ENCODE results near the gene OSBPL3. TPM values are rescaled to one million over a fixed set of nuclear protein-coding genes. Genes with fewer than 3 reads are reported as not detected.

Gene OSBPL3
- polyA plus RNA-seq, 1 donor from 2014 or later, result 0.26 TPM

DNA sequence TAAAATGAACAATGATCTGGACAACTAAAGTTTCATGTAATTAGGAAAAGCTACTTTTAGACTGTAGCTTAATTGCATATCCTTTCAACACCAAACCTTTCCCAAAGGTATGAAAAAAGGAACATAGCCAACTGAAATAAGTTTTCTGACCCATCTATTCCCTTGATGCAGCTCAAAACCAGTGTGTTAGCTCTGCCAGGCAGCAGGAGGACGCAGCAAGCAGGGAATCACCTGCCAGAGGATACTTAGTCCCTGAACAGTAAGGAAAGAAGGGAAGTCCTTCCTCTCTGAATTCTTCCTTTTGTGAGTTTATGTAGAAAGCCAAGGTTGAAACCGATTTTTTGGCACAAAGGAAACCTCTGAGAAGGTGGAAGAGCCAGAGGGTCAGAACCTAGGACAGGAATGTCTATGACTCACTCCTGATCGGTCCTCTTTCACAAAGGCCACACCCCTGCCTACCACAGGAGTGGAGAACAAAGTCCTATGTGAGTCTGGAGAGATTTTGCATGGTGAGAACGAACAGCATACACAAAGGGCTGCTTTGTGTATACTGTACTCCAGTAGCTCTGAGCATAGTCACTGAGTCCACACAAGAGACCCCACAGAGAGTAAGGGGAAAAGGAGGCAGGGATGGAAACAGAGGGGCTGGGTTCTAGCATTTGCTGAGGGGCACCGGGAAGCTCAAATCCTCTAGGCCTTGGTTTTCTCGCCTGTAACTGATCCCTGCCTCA is 153.9 kb downstream of the OSBPL3 start:
- no peak overlapping the region for H3K4me3 ChIP-seq (ENCODE audit: low read length)
- no peaks in the 10 kb centered on the region for H3K36me3 ChIP-seq (ENCODE audit: insufficient read depth, low read length)
- H3F3A ChIP-seq (ENCODE audit: insufficient read depth, low read length, poor library complexity, severe bottlenecking), result no peaks in the 10 kb centered on the region
- H3K9me2 ChIP-seq (ENCODE audit: insufficient read depth, low read length), result no peaks in the 10 kb centered on the region
- no peak overlapping the region for H3K4me2 ChIP-seq (ENCODE audit: low read length)
- H3K9me3 ChIP-seq (ENCODE audit: low read length), result no peaks in the 10 kb centered on the region
- H3K9ac ChIP-seq (ENCODE audit: low read length), result no peak overlapping the region
- no peaks in the 10 kb centered on the region for H3K27me3 ChIP-seq (ENCODE audit: insufficient read depth, low read depth, low read length)
- no peak overlapping the region for H2AFZ ChIP-seq (ENCODE audit: low read depth, low read length)
- no peaks in the 10 kb centered on the region for H4K20me1 ChIP-seq (ENCODE audit: insufficient read depth)
- H3K27ac ChIP-seq (ENCODE audit: low read length), result no peak overlapping the region
- TF ChIP-seq EP300 (conservative IDR thresholded peaks at IDR 0.05; ENCODE audit: poor library complexity, severe bottlenecking) (no peak), RAD21 (conservative IDR thresholded peaks at IDR 0.05) (no peak), SMC3 (conservative IDR thresholded peaks at IDR 0.05; ENCODE audit: poor library complexity) (no peak), MXI1 (conservative IDR thresholded peaks at IDR 0.05; ENCODE audit: poor library complexity, severe bottlenecking) (no peak), EZH2 (IDR thresholded peaks at IDR 0.05; ENCODE audit: borderline replicate concordance, insufficient read depth, low read length, poor library complexity, severe bottlenecking) (no peak)
- TF ChIP-seq, protein P1, sequence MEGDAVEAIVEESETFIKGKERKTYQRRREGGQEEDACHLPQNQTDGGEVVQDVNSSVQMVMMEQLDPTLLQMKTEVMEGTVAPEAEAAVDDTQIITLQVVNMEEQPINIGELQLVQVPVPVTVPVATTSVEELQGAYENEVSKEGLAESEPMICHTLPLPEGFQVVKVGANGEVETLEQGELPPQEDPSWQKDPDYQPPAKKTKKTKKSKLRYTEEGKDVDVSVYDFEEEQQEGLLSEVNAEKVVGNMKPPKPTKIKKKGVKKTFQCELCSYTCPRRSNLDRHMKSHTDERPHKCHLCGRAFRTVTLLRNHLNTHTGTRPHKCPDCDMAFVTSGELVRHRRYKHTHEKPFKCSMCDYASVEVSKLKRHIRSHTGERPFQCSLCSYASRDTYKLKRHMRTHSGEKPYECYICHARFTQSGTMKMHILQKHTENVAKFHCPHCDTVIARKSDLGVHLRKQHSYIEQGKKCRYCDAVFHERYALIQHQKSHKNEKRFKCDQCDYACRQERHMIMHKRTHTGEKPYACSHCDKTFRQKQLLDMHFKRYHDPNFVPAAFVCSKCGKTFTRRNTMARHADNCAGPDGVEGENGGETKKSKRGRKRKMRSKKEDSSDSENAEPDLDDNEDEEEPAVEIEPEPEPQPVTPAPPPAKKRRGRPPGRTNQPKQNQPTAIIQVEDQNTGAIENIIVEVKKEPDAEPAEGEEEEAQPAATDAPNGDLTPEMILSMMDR (IDR thresholded peaks at IDR 0.05; ENCODE audit: poor library complexity, severe bottlenecking), result no peak
- no peaks in the 10 kb centered on the region for H3K79me2 ChIP-seq (replicated peaks; ENCODE audit: insufficient read depth, low read length)

DNA sequence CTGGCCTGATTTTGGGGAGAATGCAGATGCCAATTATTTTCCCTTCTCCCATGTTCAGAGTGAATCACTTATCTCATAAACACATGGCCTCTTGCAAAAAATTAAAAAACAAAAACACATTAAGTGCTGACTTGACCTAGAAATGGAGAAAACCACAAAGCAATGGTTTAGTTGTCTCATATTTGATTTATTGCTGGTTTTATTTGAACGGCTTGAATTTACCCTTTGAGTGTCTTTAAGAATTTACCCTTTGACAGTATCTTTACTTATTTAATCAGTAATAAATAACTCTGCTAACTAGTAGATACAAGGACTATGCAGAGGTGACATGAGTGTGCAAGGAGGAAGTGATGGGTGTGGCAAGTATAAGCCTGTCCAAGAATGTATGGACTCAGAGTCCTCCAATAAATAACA is 154.6 kb downstream of the OSBPL3 start:
- Histone ChIP-seq H3K4me3 (ENCODE audit: low read length) (no peak overlapping the region), H3F3A (ENCODE audit: insufficient read depth, low read length, poor library complexity, severe bottlenecking) (no peaks in the 10 kb centered on the region), H3K9me2 (ENCODE audit: insufficient read depth, low read length) (no peaks in the 10 kb centered on the region), H3K27ac (ENCODE audit: low read length) (no peak overlapping the region), H3K4me2 (ENCODE audit: low read length) (no peak overlapping the region), H3K79me2 (replicated peaks; ENCODE audit: insufficient read depth, low read length) (no peaks in the 10 kb centered on the region), H3K9me3 (ENCODE audit: low read length) (no peaks in the 10 kb centered on the region), H3K36me3 (ENCODE audit: insufficient read depth, low read length) (no peaks in the 10 kb centered on the region), H2AFZ (ENCODE audit: low read depth, low read length) (no peak overlapping the region), H3K9ac (ENCODE audit: low read length) (no peak overlapping the region), H3K27me3 (ENCODE audit: insufficient read depth, low read depth, low read length) (no peaks in the 10 kb centered on the region), H4K20me1 (ENCODE audit: insufficient read depth) (no peaks in the 10 kb centered on the region)
- no peak for TF ChIP-seq POLR2AphosphoS5 (IDR thresholded peaks at IDR 0.05)
- TF ChIP-seq, protein P2, sequence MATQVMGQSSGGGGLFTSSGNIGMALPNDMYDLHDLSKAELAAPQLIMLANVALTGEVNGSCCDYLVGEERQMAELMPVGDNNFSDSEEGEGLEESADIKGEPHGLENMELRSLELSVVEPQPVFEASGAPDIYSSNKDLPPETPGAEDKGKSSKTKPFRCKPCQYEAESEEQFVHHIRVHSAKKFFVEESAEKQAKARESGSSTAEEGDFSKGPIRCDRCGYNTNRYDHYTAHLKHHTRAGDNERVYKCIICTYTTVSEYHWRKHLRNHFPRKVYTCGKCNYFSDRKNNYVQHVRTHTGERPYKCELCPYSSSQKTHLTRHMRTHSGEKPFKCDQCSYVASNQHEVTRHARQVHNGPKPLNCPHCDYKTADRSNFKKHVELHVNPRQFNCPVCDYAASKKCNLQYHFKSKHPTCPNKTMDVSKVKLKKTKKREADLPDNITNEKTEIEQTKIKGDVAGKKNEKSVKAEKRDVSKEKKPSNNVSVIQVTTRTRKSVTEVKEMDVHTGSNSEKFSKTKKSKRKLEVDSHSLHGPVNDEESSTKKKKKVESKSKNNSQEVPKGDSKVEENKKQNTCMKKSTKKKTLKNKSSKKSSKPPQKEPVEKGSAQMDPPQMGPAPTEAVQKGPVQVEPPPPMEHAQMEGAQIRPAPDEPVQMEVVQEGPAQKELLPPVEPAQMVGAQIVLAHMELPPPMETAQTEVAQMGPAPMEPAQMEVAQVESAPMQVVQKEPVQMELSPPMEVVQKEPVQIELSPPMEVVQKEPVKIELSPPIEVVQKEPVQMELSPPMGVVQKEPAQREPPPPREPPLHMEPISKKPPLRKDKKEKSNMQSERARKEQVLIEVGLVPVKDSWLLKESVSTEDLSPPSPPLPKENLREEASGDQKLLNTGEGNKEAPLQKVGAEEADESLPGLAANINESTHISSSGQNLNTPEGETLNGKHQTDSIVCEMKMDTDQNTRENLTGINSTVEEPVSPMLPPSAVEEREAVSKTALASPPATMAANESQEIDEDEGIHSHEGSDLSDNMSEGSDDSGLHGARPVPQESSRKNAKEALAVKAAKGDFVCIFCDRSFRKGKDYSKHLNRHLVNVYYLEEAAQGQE (IDR thresholded peaks at IDR 0.05; ENCODE audit: borderline replicate concordance), result no peak
- TF ChIP-seq EP300 (conservative IDR thresholded peaks at IDR 0.05; ENCODE audit: poor library complexity, severe bottlenecking), result no peak
- TF ChIP-seq, protein P1 (IDR thresholded peaks at IDR 0.05; ENCODE audit: poor library complexity, severe bottlenecking), result no peak
- no peak for TF ChIP-seq MXI1 (conservative IDR thresholded peaks at IDR 0.05; ENCODE audit: poor library complexity, severe bottlenecking)
- no peak for TF ChIP-seq TAF1 (IDR thresholded peaks at IDR 0.05; ENCODE audit: low read depth)
- TF ChIP-seq SMC3 (conservative IDR thresholded peaks at IDR 0.05; ENCODE audit: poor library complexity), result no peak
- TF ChIP-seq EZH2 (IDR thresholded peaks at IDR 0.05; ENCODE audit: borderline replicate concordance, insufficient read depth, low read length, poor library complexity, severe bottlenecking), result no peak
- no peak for TF ChIP-seq RAD21 (conservative IDR thresholded peaks at IDR 0.05)

Measured in neural cell (in vitro differentiated cells).